Measurements from ENCODE around the gene TMEM92.
"Not testable (repeated sequence)": the region's sequence is repeated elsewhere in the genome, so short reads cannot be mapped to it uniquely, and the experiment has no call there.

Gene TMEM92

GRCh38 chr17:50276588-50277356, 2.5 kb downstream of the TMEM92 start:
- no peak for DNase-seq

- no peak for DNase-seq
These were observed 3.1 kb downstream of the TMEM92 start for GRCh38 chr17:50277357-50277754.

DNA sequence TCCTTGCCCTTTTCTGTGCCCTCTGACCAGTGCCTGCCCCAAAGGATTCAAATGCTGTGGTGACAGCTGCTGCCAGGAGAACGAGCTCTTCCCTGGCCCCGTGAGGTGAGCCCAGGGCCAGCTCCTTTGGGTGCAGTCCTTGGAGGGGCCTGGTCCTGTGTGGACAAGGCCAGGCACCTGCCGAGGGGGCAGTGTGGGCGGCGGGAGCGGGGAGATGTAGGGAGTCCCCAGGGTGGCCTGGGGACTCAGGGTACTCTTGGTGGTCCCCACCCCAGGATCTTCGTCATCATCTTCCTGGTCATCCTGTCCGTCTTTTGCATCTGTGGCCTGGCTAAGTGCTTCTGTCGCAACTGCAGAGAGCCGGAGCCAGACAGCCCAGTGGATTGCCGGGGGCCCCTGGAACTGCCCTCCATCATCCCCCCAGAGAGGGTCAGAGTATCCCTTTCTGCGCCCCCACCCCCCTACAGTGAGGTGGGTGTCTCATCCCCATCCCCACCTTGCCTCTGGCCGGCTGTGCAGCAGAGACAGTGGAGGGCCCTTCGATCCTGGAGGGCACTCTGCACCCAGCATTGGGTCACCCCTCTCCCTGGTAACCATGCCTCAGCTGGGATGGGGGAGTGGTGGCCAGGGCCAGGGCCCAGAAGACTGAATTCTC, 4.4 kb downstream of the TMEM92 start:
- DNase-seq = no peak

- DNase-seq = no peak
These were observed 4.9 kb downstream of the TMEM92 start for GRCh38 chr17:50279181-50279526.

DNA sequence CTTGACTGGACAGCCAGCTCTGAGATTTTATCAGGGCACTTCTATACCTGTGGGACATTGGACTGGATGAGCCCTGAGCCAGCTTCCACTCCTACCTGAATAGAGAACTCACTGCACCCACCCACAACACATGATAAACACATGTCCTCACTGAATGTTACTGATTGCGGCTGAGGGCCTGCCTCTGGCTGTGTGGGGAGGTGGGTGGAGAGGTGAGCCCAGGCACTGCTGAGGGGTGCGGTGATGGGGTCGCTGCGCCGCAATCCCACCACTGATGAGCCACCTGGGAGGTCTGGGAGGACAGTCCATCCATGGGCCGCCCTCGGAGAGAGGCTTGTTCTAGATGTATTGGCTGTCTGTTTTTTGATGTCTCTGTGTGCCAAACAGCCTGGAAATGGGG, 5.4 kb downstream of the TMEM92 start:
- no peak for DNase-seq

GRCh38 chr17:50280068-50280467, 5.8 kb downstream of the TMEM92 start:
- DNase-seq = no peak

- DNase-seq = no peak
These were observed 6.7 kb downstream of the TMEM92 start for GRCh38 chr17:50280801-50281441.

GRCh38 chr17:50281739-50282401, 7.6 kb downstream of the TMEM92 start:
- DNase-seq = no peak

- DNase-seq = peak; percentile 20
These were observed 9.0 kb downstream of the TMEM92 start for GRCh38 chr17:50283246-50283645.

DNA sequence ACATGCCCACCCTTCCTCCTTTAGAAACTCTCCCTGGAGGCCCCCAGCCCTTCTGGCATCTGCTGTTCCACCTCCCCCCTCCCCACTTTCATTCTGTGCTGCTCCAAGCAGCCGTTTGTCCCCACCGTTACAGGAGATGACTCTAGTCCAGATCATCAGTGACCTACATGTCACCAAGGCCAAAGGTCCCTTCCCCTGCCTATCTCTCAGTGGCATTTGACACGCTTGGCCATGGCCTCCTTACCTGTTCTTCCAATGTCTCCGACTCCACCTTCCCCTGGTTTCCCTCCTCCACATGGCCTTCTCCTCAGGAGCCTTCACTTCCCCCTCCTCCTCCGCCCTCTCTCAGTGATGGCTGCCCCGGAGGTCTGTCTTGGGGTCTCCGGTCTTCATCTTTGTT, 9.4 kb downstream of the TMEM92 start:
- no peak for DNase-seq

- DNase-seq = no peak
These were observed 11.7 kb downstream of the TMEM92 start for GRCh38 chr17:50285941-50286340.

DNA sequence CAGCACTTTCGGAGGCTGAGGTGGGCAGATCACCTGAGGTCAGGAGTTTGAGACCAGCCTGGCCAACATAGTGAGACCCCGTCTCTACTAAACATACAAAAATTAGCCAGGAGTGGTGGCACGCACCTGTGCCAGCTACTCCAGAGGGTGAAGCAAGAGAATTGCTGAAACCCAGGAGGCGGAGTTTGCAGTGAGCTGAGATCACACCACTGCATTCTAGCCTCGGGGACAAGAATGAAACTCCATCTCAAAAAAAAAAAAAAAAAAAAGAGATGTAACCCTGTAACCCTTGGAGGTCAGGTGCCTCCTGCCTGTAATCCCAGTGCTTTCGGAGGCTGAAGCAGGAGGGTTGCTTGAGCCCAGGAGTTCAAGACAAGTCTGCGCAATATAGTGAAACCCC, 13.0 kb downstream of the TMEM92 start:
- DNase-seq = not testable (repeated sequence)

- DNase-seq = no peak
These were observed 14.0 kb downstream of the TMEM92 start for GRCh38 chr17:50288306-50288705.

- DNase-seq = no peak
These were observed 15.0 kb downstream of the TMEM92 start for GRCh38 chr17:50289278-50289677.

DNA sequence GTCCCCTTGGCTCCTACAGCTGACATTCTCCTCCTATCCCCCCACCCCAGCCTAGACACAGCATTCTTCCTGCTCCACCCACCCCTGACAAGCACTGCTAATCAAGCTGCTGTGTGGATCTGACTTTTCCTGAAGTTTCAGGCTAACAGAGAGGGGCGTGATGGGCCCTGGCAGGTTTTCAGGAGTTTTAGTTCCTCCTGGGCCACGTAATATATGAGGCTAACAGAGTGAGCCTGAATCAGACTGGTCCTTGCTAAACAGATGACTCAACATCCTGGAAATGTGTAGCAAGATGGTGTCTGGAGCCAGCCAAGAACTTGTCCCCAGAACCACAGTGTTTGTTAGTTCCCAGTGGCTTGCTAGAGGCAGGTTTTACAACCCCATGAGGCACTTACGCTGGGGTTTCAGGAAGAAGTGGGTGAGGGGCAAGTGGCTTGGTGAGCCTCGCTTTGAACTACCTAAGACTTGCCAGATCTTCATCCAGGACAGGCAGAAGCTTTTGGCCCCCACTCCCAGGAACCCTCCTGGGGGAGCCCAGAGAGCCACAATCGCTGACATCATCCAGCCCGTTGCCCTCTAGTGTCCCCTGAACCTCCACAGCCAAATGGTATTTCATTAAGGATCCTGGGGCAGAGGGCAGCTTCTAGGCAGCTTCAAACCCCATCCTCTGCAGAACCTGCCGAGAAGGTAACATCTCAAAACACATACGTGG, 15.9 kb downstream of the TMEM92 start:
- peak; percentile 52 for DNase-seq

GRCh38 chr17:50290933-50291332, 16.7 kb downstream of the TMEM92 start:
- no peak for DNase-seq

DNA sequence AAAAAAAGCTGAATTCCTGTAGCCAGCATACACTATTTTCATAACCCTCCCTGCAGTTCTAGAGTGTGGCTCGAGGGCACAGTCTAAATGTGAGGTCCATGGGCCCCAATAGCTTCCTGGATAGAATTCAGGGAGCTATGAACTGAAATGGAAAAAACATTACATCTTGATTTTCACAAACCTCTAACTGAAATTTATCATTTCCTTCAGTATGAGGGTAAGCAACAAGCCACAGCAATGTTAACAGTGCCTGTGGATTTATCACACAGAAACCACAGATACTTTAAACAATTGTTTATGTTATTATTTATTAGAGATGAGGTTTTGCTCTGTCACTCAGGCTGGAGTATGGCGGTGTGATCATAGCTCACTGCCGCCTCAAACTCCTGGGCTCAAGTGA, 18.2 kb downstream of the TMEM92 start:
- no peak for DNase-seq

- DNase-seq = no peak
These were observed 20.8 kb downstream of the TMEM92 start for GRCh38 chr17:50295021-50295420.

DNA sequence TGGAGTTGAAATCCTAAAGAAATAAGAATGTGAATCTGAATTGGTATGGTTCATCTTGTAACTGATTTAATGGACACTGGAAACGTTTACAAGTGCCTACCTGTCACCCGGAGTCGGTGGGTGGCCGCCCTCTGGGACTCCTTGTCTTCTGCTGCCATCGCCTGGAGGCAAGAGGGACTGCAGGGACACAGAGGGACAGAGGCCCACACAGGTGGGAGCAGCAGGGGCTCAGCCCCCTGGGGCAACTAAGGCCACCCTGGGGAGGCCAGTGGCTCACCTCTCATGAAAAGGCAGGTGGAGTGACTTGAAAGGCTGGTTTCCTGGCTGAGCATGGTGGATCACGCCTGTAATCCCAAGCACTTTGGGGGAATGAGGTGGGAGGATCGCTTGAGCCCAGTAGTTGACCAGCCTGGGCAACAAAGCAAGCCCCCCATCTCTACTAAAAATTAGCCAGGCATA, 23.2 kb downstream of the TMEM92 start:
- DNase-seq = peak; percentile 76

- no peak for DNase-seq
These were observed 23.8 kb downstream of the TMEM92 start for GRCh38 chr17:50298018-50298417.

DNA sequence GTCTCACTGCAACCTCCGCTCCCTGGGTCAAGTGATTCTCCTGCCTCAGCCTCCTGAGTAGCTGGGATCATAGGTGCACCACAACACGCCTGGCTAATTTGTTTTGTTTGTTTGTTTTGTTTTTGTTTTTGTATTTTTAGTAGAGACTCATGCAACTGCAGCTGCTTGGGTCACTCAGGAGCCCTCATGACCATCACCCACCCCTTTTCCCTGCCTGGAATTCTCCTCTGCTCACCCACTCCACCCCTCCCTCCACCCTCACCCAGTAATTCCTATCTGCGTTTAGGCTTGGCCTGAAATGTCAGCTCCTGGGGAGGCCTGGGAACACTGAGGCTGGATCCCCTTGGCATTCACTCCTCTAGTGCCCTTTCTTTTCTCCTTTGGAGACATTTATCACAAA, 25.5 kb downstream of the TMEM92 start:
- no peak for DNase-seq

- DNase-seq = not testable (repeated sequence)
These were observed 26.6 kb downstream of the TMEM92 start for GRCh38 chr17:50300824-50301223.
